Calu3 (cell line): Measurements from ENCODE around the gene MAPK4. TPM values are rescaled to one million over a fixed set of nuclear protein-coding genes. Genes with fewer than 3 reads are reported as not detected.

Experiments used
- BruUV-seq: library from RNA; stranded (reverse); fragments of 400-500 nt; replicated peaks from 2 replicates; lab custom pipeline; 2021; lab: Mats Ljungman, UMichigan
- CTCF ChIA-PET: fragments of 300-600 bp; sonication (Branson Sonifier 250); formaldehyde crosslinking; loops from one replicate; lab custom pipeline; 2022; ENCODE audit warnings: antibody characterized with exemption; lab: Charles Lee
- DNase-seq: peaks from one replicate; pipeline ENCODE4 v3.0.0; 2022
- H3K27ac Mint-ChIP-seq: one replicate; pipeline ENCODE4 v1.8.0; 2022; ENCODE audit warnings: mixed read lengths; ENCODE audit not compliant: unreplicated experiment
- H3K27me3 Mint-ChIP-seq: one replicate; pipeline ENCODE4 v1.8.0; 2022; ENCODE audit warnings: mixed read lengths; ENCODE audit not compliant: unreplicated experiment
- H3K36me3 Mint-ChIP-seq: one replicate; pipeline ENCODE4 v1.8.0; 2022; ENCODE audit warnings: mild to moderate bottlenecking, moderate library complexity, mixed read lengths; ENCODE audit not compliant: insufficient read depth, unreplicated experiment
- H3K4me1 Mint-ChIP-seq: one replicate; pipeline ENCODE4 v1.8.0; 2022; ENCODE audit warnings: mild to moderate bottlenecking, low read depth, mixed read lengths; ENCODE audit not compliant: unreplicated experiment
- H3K4me3 Mint-ChIP-seq: one replicate; pipeline ENCODE4 v1.8.0; 2022; ENCODE audit warnings: mild to moderate bottlenecking, low read depth, moderate library complexity, mixed read lengths; ENCODE audit not compliant: unreplicated experiment
- H3K9me3 Mint-ChIP-seq: one replicate; pipeline ENCODE4 v1.8.0; 2022; ENCODE audit warnings: low read depth, mixed read lengths; ENCODE audit not compliant: unreplicated experiment
- intact Hi-C: fragments of 100-400 bp; cut with micrococcal nuclease; formaldehyde crosslinking; loops from one replicate; pipeline ENCODE4 v1.10.0; 2022; ENCODE audit not compliant: unreplicated experiment
- total RNA-seq: library from RNA; stranded (reverse); gene quantifications from 2 replicates; pipeline ENCODE4 v1.2.3, GENCODE V29; 2022
- TF ChIP-seq, protein P1 (sequence below): fragments of 200-600 bp; IDR thresholded peaks from one replicate; pipeline ENCODE4 v1.8.0; 2022; ENCODE audit warnings: antibody characterized with exemption; ENCODE audit not compliant: unreplicated experiment

The MAPK4 gene
- total RNA-seq, 1 experiment from 2014 or later = not detected

DNA sequence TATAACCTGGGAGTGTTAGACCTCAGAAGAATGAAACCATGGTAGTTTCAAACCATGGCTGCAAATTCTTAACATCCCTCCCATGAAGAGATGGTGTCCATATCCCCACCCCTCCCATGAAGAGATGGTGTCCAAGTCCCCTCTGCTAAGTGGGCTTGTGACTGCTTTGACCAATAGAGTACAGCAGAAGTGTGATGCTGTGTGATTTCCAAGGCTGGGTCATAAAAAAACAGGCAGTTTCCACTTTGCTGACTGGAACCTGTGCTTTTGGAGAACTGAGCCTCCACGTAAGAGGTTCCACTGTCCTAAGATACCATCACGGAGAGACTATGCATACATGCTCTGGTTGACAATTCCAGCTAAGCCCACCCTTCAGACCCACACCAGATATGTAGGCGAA, 194.4 kb downstream of the MAPK4 start:
- no peaks in the 10 kb centered on the region for H3K4me1 Mint-ChIP-seq
- no TSS peak for BruUV-seq
- CTCF ChIA-PET = no interaction called here
- DNase-seq = no peak
- H3K36me3 Mint-ChIP-seq = no peaks in the 10 kb centered on the region
- no peaks in the 10 kb centered on the region for H3K9me3 Mint-ChIP-seq
- H3K27ac Mint-ChIP-seq = no peak overlapping the region
- no peak overlapping the region for H3K4me3 Mint-ChIP-seq
- intact Hi-C loops = no loop called here
- peaks cover 98% of the 10 kb centered on the region for H3K27me3 Mint-ChIP-seq
- TF ChIP-seq, protein P1, sequence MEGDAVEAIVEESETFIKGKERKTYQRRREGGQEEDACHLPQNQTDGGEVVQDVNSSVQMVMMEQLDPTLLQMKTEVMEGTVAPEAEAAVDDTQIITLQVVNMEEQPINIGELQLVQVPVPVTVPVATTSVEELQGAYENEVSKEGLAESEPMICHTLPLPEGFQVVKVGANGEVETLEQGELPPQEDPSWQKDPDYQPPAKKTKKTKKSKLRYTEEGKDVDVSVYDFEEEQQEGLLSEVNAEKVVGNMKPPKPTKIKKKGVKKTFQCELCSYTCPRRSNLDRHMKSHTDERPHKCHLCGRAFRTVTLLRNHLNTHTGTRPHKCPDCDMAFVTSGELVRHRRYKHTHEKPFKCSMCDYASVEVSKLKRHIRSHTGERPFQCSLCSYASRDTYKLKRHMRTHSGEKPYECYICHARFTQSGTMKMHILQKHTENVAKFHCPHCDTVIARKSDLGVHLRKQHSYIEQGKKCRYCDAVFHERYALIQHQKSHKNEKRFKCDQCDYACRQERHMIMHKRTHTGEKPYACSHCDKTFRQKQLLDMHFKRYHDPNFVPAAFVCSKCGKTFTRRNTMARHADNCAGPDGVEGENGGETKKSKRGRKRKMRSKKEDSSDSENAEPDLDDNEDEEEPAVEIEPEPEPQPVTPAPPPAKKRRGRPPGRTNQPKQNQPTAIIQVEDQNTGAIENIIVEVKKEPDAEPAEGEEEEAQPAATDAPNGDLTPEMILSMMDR = no peak

DNA sequence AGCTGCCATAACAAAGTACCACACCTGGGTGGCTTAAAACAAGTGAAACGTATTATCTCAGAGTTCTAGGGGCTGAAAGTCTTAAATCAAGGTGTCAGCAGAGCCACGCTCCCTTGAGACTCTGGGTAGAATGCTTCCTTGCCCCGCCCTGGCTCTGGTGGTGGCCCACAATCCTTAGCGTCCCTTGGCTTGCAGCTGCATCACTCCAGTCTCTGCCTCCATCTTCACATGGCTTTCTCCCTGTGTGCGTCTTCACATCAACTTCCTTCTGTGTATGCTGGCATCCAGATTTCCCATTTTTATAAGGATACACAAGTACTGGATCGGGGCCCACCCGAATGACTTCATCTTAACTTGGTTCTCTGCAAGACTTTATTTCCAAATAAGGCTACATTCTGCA, 197.5 kb downstream of the MAPK4 start:
- TF ChIP-seq, protein P1 = no peak
- no TSS peak for BruUV-seq
- no peaks in the 10 kb centered on the region for H3K36me3 Mint-ChIP-seq
- H3K27ac Mint-ChIP-seq = no peak overlapping the region
- H3K9me3 Mint-ChIP-seq = no peaks in the 10 kb centered on the region
- peaks cover 97% of the 10 kb centered on the region for H3K27me3 Mint-ChIP-seq
- intact Hi-C loops = no loop called here
- no peak overlapping the region for H3K4me3 Mint-ChIP-seq
- DNase-seq = no peak
- no peaks in the 10 kb centered on the region for H3K4me1 Mint-ChIP-seq
- CTCF ChIA-PET = interaction anchor here (0.7 kb wide), 2 partner anchors 11 to 13 kb away, joined by 3 to 13 read pairs; no protein-coding TSS in a partner anchor

DNA sequence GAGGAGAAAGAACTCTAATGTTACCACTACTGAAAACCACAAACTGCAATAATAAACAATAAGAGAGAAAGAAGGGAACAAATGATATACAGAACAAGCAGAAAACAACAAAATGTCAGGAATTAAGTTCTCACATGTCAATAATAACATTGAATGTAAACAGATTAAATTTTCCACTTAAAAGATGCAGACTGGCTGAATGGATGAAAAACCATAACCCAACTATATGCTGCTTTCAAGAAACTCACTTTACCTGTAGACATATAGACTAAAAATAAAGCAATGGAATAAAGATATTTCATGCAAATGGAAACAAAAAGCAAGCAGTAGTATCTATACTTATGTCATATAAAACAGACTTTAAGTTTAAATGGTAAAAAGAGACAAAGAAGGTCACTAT, 209.6 kb downstream of the MAPK4 start:
- H3K4me1 Mint-ChIP-seq = no peaks in the 10 kb centered on the region
- intact Hi-C loops = no loop called here
- TF ChIP-seq, protein P1 = no peak
- no TSS peak for BruUV-seq
- no peak for DNase-seq
- H3K9me3 Mint-ChIP-seq = peaks cover 11% of the 10 kb centered on the region
- H3K27me3 Mint-ChIP-seq = peaks cover 84% of the 10 kb centered on the region
- no peak overlapping the region for H3K27ac Mint-ChIP-seq
- no peaks in the 10 kb centered on the region for H3K36me3 Mint-ChIP-seq
- CTCF ChIA-PET = no interaction called here
- H3K4me3 Mint-ChIP-seq = no peak overlapping the region

DNA sequence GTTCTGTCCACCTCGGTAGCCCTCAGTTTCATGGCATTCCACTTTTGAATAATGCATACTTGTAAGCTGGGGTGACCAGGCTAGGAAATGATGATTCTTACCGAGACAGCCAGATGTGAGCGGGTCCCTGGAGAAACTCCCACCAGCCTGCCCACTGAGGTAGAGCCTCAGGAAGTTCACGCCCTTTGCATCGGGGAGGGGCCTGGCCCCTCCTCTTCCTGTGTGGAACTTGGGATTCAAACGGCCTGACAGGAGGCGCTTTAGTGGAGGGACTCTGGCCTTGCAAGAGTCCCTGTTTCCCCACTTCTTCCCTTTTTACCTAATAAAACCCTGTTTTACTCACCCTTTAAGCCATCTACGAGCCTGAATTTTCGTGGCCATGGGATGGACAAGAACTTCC, 215.3 kb downstream of the MAPK4 start:
- CTCF ChIA-PET = interaction anchor here (0.6 kb wide), 1 partner anchor 68 kb away, joined by 8 read pairs; no protein-coding TSS in a partner anchor
- DNase-seq = no peak
- TF ChIP-seq, protein P1 = no peak
- Mint-ChIP-seq H3K36me3 (no peaks in the 10 kb centered on the region), H3K4me1 (no peaks in the 10 kb centered on the region), H3K9me3 (no peaks in the 10 kb centered on the region), H3K27ac (no peak overlapping the region), H3K27me3 (peaks cover 70% of the 10 kb centered on the region), H3K4me3 (no peak overlapping the region)
- intact Hi-C loops = no loop called here
- no TSS peak for BruUV-seq
